IMR-90 (cell line): ENCODE results near the gene NUP107. TPM values are rescaled to one million over a fixed set of nuclear protein-coding genes. Genes with fewer than 3 reads are reported as not detected.

ENCODE experiments used
- ATAC-seq: fragments of 200-7000 bp; cut with Tn5 transposase; 2 replicates; pipeline ENCODE4 v1.9.1; 2020; ENCODE audit warnings: low read depth, mild to moderate bottlenecking, moderate library complexity
- BruUV-seq: library from RNA; stranded (reverse); fragments of 400-500 nt; replicated peaks from 2 replicates; lab custom pipeline; 2021; lab: Mats Ljungman, UMichigan
- CTCF ChIA-PET: fragments of 300-600 bp; formaldehyde crosslinking; extraction: SDS; loops from one replicate; lab custom pipeline; 2021; ENCODE audit warnings: antibody characterized with exemption; lab: Yijun Ruan, JAX
- POLR2A ChIA-PET: fragments of 300-600 bp; sonication (Branson Sonifier 250); formaldehyde crosslinking; loops from one replicate; lab custom pipeline; 2022; ENCODE audit warnings: antibody characterized with exemption; ENCODE audit not compliant: unreplicated experiment; lab: Charles Lee
- DNase-seq: peaks from one replicate; pipeline ENCODE4 v3.0.0; 2013
- H2AFZ ChIP-seq: replicated peaks from 2 replicates; pipeline ENCODE3; 2013; ENCODE audit warnings: low read length, mild to moderate bottlenecking; ENCODE audit not compliant: poor library complexity
- H2AK5ac ChIP-seq: 2 replicates; pipeline ENCODE4 v1.6.1; 2013; ENCODE audit warnings: low read depth, low read length, inconsistent platforms
- H2AK9ac ChIP-seq: replicated peaks from 2 replicates; pipeline ENCODE3; 2013; ENCODE audit warnings: mild to moderate bottlenecking, low read depth, low read length, moderate library complexity; ENCODE audit not compliant: poor library complexity
- H2BK120ac ChIP-seq: 2 replicates; pipeline ENCODE4 v1.6.1; 2013; ENCODE audit warnings: low read depth, low read length, inconsistent platforms
- H2BK15ac ChIP-seq: 3 replicates; pipeline ENCODE4 v1.6.1; 2013; ENCODE audit warnings: low read depth, low read length, inconsistent platforms
- H2BK20ac ChIP-seq: 2 replicates; pipeline ENCODE4 v1.6.1; 2013; ENCODE audit warnings: low read depth, mild to moderate bottlenecking, inconsistent platforms, low read length, moderate library complexity
- H2BK5ac ChIP-seq: 2 replicates; pipeline ENCODE4 v1.6.1; 2013; ENCODE audit warnings: mild to moderate bottlenecking, low read depth, low read length, inconsistent platforms; ENCODE audit not compliant: poor library complexity, severe bottlenecking
- H3K14ac ChIP-seq: replicated peaks from 2 replicates; pipeline ENCODE4 v1.6.1; 2013; ENCODE audit warnings: low read depth, low read length, inconsistent platforms
- H3K18ac ChIP-seq: 2 replicates; pipeline ENCODE4 v1.6.1; 2013; ENCODE audit warnings: low read depth, low read length, control low read depth
- H3K23ac ChIP-seq: 2 replicates; pipeline ENCODE4 v1.6.1; 2013; ENCODE audit warnings: low read depth, low read length, inconsistent platforms
- H3K27ac ChIP-seq: 2 replicates; pipeline ENCODE4 v1.5.1; 2013; ENCODE audit warnings: mild to moderate bottlenecking, control low read depth, low read length; ENCODE audit not compliant: insufficient read depth
- H3K27me3 ChIP-seq: 2 replicates; pipeline ENCODE4 v1.6.1; 2013; ENCODE audit warnings: low read length; ENCODE audit not compliant: control insufficient read depth, insufficient read depth
- H3K36me3 ChIP-seq: 2 replicates; pipeline ENCODE4 v1.6.1; 2013; ENCODE audit warnings: low read length, mixed read lengths; ENCODE audit not compliant: control insufficient read depth, insufficient read depth
- H3K4ac ChIP-seq: 2 replicates; pipeline ENCODE4 v1.6.1; 2013; ENCODE audit warnings: low read depth, low read length, inconsistent platforms
- H3K4me1 ChIP-seq: 2 replicates; pipeline ENCODE4 v1.6.1; 2013; ENCODE audit warnings: low read length, mixed read lengths; ENCODE audit not compliant: control insufficient read depth, insufficient read depth
- H3K4me2 ChIP-seq: 2 replicates; pipeline ENCODE4 v1.6.1; 2013; ENCODE audit warnings: low read depth, mild to moderate bottlenecking, control low read depth, low read length, moderate library complexity
- H3K4me3 ChIP-seq: 2 replicates; pipeline ENCODE4 v1.5.1; 2013; ENCODE audit warnings: low read depth, mild to moderate bottlenecking, control low read depth, low read length, moderate library complexity; ENCODE audit not compliant: insufficient read depth
- H3K56ac ChIP-seq: 2 replicates; pipeline ENCODE4 v1.6.1; 2013; ENCODE audit warnings: low read length, inconsistent platforms; ENCODE audit not compliant: insufficient read depth; ENCODE audit errors: extremely low read depth
- H3K79me1 ChIP-seq, 2 experiments: 2 replicates each; pipeline ENCODE4 v1.6.1; 2013; ENCODE audit warnings: low read length in 2 of 2, inconsistent platforms in 1 of 2, low read depth in 1 of 2
- H3K9ac ChIP-seq: 2 replicates; pipeline ENCODE4 v1.6.1; 2013; ENCODE audit warnings: low read depth, low read length, control low read depth
- H3K9me1 ChIP-seq: 2 replicates; pipeline ENCODE4 v1.6.1; 2013; ENCODE audit warnings: low read length, inconsistent platforms; ENCODE audit not compliant: insufficient read depth
- H3K9me3 ChIP-seq: 2 replicates; pipeline ENCODE4 v1.6.1; 2013; ENCODE audit warnings: low read length; ENCODE audit not compliant: control insufficient read depth, insufficient read depth
- H4K20me1 ChIP-seq: 2 replicates; pipeline ENCODE4 v1.6.1; 2013; ENCODE audit warnings: low read length, inconsistent platforms; ENCODE audit not compliant: insufficient read depth
- H4K5ac ChIP-seq: 2 replicates; pipeline ENCODE4 v1.6.1; 2013; ENCODE audit warnings: mild to moderate bottlenecking, low read depth, low read length, control low read depth
- H4K8ac ChIP-seq, 2 experiments: 2 replicates each; pipeline ENCODE4 v1.6.1; 2013; ENCODE audit warnings: low read depth in 2 of 2, low read length in 2 of 2, control low read depth in 1 of 2, inconsistent platforms in 1 of 2
- H4K91ac ChIP-seq: 2 replicates; pipeline ENCODE4 v1.6.1; 2013; ENCODE audit warnings: low read depth, low read length, inconsistent platforms; ENCODE audit not compliant: insufficient read depth
- BHLHE40 ChIP-seq: fragments of 150-350 bp; IDR thresholded peaks from 2 replicates; pipeline ENCODE4 v1.6.1; 2016; ENCODE audit warnings: mild to moderate bottlenecking, low read depth, low read length
- CEBPB ChIP-seq: IDR thresholded peaks from 2 replicates; pipeline ENCODE4 v1.6.1; 2012; ENCODE audit warnings: low read depth, low read length, improper control_type of control experiment
- CHD1 ChIP-seq: IDR thresholded peaks from 2 replicates; pipeline ENCODE4 v1.6.1; 2012; ENCODE audit warnings: low read depth, low read length, improper control_type of control experiment
- FOS ChIP-seq: fragments of 150-350 bp; IDR thresholded peaks from 2 replicates; pipeline ENCODE4 v1.6.1; 2016; ENCODE audit warnings: low read depth, low read length
- MAZ ChIP-seq: IDR thresholded peaks from 2 replicates; pipeline ENCODE4 v1.6.1; 2012; ENCODE audit warnings: low read depth, mild to moderate bottlenecking, low read length, improper control_type of control experiment, moderate library complexity, borderline replicate concordance
- RAD21 ChIP-seq: IDR thresholded peaks from 2 replicates; pipeline ENCODE4 v1.6.1; 2012; ENCODE audit warnings: low read length, improper control_type of control experiment
- RCOR1 ChIP-seq: IDR thresholded peaks from 2 replicates; pipeline ENCODE4 v1.6.1; 2012; ENCODE audit warnings: mild to moderate bottlenecking, low read length, improper control_type of control experiment; ENCODE audit not compliant: insufficient replicate concordance
- RFX5 ChIP-seq: IDR thresholded peaks from 2 replicates; pipeline ENCODE4 v1.8.0; 2012; ENCODE audit warnings: low read depth, mild to moderate bottlenecking, low read length, moderate library complexity
- WGBS, 2 experiments: methylation state at CpG; one replicate each; pipeline versions ENCODE4 v1.1.5 to v1.1.7; 2013; ENCODE audit warnings: missing lambda C conversion rate in 2 of 2; ENCODE audit not compliant: insufficient read length in 1 of 2; ENCODE audit errors: extremely low coverage in 2 of 2; 5-methylcytosine and 5-hydroxymethylcytosine counted together
- dilution Hi-C: fragments of 300-500 bp; cut with HindIII; formaldehyde crosslinking; loops from one replicate; pipeline ENCODE4 v1.14.3; 2018; ENCODE audit warnings: low sequenced_read_pairs; ENCODE audit not compliant: unreplicated experiment
- in situ Hi-C: fragments of 300-500 bp; cut with MboI; formaldehyde crosslinking; loops from 3 replicates; pipeline ENCODE4 v1.14.3; 2019; ENCODE audit warnings: low sequenced_read_pairs, inconsistent platforms, mixed read lengths
- intact Hi-C: fragments of 100-400 bp; cut with micrococcal nuclease; formaldehyde crosslinking; loops from 2 replicates; pipeline ENCODE4 v1.10.0; 2022
- polyA plus RNA-seq, 3 experiments: library from polyadenylated mRNA; depleted of rRNA; stranded (reverse); fragments of >200 nt; gene quantifications; 2 replicates each; pipeline ENCODE4 v1.2.3, GENCODE V29; 2012; ENCODE audit warnings: low replicate concordance in 1 of 3
- total RNA-seq: library from RNA; depleted of rRNA; stranded (reverse); fragments of >200 nt; gene quantifications from 2 replicates; pipeline ENCODE4 v1.2.3, GENCODE V29; 2012
- TF ChIP-seq, protein P1 (sequence below): fragments of 150-350 bp; IDR thresholded peaks from 2 replicates; pipeline ENCODE4 v1.6.1; 2016; ENCODE audit warnings: low read depth, mild to moderate bottlenecking, low read length, moderate library complexity, borderline replicate concordance

NUP107 gene
- total and polyA plus RNA-seq, 2 of the 4 experiments (the other 2 are of a cell fraction) = 34.5 to 69.7 TPM

DNA sequence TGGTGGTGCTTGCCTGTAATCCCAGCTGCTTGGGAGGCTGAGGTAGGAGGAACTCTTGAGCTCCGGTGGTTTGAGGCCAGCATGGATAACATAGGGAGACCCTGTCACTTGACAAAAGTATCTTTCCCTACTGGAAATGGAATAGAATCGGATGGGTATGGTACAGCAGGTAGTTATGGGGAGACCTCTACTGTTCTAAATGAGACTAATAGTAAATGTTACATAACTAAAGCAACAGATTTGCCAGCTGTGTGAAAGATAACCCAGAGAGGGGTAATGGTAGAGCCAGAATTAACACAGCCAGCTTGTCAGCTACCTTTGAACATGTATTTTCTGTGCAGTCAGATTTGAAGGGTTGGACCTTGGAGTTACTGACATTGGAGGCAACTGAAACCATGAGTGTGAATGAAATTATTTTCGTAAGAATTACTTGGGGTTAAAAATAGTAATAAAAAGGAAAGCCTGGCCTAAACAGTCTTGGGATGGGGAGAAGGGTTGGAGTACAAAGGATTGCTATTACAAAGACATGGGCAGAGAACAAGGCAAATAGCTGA lies 21.7 kb upstream of the NUP107 start:
- POLR2A ChIA-PET = no interaction called here
- dilution Hi-C loops = no loop called here

More for the DNA sequence above, 21.7 kb upstream of the NUP107 start:
- H3K18ac ChIP-seq = no peak overlapping the region
- no peak overlapping the region for H2AK5ac ChIP-seq
- H4K8ac ChIP-seq = no peak overlapping the region
- H3K27me3 ChIP-seq = no peaks in the 10 kb centered on the region
- no peaks in the 10 kb centered on the region for H3K9me3 ChIP-seq
- peaks cover 0 to 3% of the 10 kb centered on the region in 2 experiments; a peak in 1 of 4 replicates for H3K79me1 ChIP-seq
- 88% methylated on average over 1 of the region's 3 CpGs; no CpG with 5 or more reads in 1 of the 2 experiments for WGBS, 2 experiments
- no peaks in the 10 kb centered on the region; the same call in 1 of the 2 replicates for H3K9me1 ChIP-seq
- no peak overlapping the region for H3K23ac ChIP-seq
- H2BK5ac ChIP-seq = no peak overlapping the region
- no peak overlapping the region for H2AK9ac ChIP-seq
- no peak overlapping the region for H2BK120ac ChIP-seq
- no peak overlapping the region for H2BK15ac ChIP-seq
- H3K14ac ChIP-seq = no peak overlapping the region
- ATAC-seq (no peak), DNase-seq (no peak)
- no peak overlapping the region for H2BK20ac ChIP-seq
- in situ Hi-C loops (no loop called here), intact Hi-C loops (no loop called here)
- BruUV-seq = no TSS peak
- peaks cover 12% of the 10 kb centered on the region; the same call in 1 of the 2 replicates for H3K36me3 ChIP-seq
- H3K56ac ChIP-seq = no peak overlapping the region
- TF ChIP-seq CEBPB = no peak
- no peak for TF ChIP-seq RAD21
- TF ChIP-seq RCOR1 = no peak
- TF ChIP-seq RFX5 = no peak
- TF ChIP-seq MAZ = no peak
- TF ChIP-seq BHLHE40 = no peak
- no peak for TF ChIP-seq CHD1
- no peak for TF ChIP-seq FOS
- TF ChIP-seq, protein P1, sequence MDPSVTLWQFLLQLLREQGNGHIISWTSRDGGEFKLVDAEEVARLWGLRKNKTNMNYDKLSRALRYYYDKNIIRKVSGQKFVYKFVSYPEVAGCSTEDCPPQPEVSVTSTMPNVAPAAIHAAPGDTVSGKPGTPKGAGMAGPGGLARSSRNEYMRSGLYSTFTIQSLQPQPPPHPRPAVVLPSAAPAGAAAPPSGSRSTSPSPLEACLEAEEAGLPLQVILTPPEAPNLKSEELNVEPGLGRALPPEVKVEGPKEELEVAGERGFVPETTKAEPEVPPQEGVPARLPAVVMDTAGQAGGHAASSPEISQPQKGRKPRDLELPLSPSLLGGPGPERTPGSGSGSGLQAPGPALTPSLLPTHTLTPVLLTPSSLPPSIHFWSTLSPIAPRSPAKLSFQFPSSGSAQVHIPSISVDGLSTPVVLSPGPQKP = no peak
- no peak overlapping the region for H3K9ac ChIP-seq
- H4K5ac ChIP-seq = no peak overlapping the region
- no peak overlapping the region for H3K4ac ChIP-seq
- CTCF ChIA-PET = interaction anchor here (0.6 kb wide), 1 partner anchor 190 kb away, joined by 4 read pairs; no protein-coding TSS in a partner anchor
- H4K91ac ChIP-seq = no peak overlapping the region
- H4K20me1 ChIP-seq = no peaks in the 10 kb centered on the region
- no peaks in the 10 kb centered on the region for H3K4me1 ChIP-seq
- H3K4me3 ChIP-seq = no peak overlapping the region
- no peak overlapping the region for H3K4me2 ChIP-seq
- no peak overlapping the region for H3K27ac ChIP-seq
- H2AFZ ChIP-seq = no peak overlapping the region
